ENCODE data around the gene PTPRF.

Gene PTPRF

GRCh38 chr1:43552813-43553212 is 22.1 kb downstream of the PTPRF start:
- no peak for DNase-seq (ENCODE audit: low spot score)

DNA sequence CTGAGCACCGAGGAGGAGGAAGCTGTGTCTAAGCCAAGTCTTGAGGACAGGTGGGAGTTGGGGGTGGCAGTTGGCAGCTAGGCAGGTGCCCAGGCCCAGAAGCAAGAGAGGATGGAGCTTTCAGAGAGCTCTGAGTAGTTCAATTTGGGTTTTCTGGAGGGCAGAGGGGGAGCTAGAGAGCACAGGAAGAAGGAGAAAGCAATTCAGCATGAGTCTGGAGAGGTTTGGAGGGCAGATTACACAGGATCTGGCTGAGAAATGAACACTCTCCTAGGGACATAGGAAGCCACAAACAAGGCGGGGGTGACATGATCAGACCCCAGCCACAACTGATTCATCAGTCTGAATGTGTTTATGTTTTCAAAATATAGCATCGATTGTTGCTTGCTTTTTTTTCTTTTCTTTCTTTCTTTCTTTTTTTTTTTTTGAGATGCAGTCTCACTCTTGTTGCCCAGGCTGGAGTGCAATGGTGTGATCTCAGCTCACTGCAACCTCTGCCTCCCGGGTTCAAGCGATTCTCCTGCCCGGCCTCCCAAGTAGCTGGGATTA is 23.8 kb downstream of the PTPRF start:
- DNase-seq (ENCODE audit: low spot score), result peak; percentile 36

- no peak for DNase-seq (ENCODE audit: low spot score)
These were observed 26.1 kb downstream of the PTPRF start for GRCh38 chr1:43556782-43557181.

GRCh38 chr1:43557744-43558245 is 27.1 kb downstream of the PTPRF start:
- DNase-seq (ENCODE audit: low spot score), result no peak

GRCh38 chr1:43558346-43558841 is 27.7 kb downstream of the PTPRF start:
- no peak for DNase-seq (ENCODE audit: low spot score)

- no peak for DNase-seq (ENCODE audit: low spot score)
These were observed 29.0 kb downstream of the PTPRF start for GRCh38 chr1:43559714-43560113.

GRCh38 chr1:43560286-43560685 is 29.6 kb downstream of the PTPRF start:
- no peak for DNase-seq (ENCODE audit: low spot score)

DNA sequence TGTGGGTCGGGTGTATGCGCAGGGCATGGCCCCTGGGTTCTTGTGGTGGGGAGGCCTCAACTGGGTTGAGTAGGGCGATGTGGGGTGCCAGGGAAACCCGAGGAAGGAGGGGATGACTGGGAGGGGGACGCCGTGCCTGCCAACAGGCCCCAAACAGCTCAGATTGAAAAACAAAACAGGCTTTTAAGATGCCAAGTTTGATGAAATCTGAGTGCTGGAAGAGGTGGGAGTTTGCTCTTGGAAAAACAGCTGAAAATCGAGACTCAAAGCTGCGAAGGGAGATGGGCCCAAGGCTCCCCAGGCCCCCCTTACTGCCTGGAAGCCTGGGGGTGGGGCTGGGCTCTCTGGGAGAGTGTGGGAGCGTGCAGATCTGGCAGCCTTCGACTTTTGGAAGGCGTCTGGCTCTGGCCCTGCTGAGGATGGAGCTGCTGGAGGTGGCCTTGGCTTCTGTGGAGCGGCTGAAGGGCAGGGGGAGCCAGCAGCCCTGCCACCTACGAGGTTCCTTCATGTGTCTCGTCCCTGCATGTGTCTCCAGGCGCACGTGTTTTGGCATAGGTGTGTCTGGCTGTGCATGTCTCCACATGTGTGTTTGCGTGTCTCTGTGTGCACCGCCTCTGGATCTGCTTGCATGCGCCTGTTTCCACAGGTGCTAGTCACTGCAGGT is 33.3 kb downstream of the PTPRF start:
- no peak for DNase-seq (ENCODE audit: low spot score)

- DNase-seq (ENCODE audit: low spot score), result no peak
These were observed 34.1 kb downstream of the PTPRF start for GRCh38 chr1:43564551-43565348.

DNA sequence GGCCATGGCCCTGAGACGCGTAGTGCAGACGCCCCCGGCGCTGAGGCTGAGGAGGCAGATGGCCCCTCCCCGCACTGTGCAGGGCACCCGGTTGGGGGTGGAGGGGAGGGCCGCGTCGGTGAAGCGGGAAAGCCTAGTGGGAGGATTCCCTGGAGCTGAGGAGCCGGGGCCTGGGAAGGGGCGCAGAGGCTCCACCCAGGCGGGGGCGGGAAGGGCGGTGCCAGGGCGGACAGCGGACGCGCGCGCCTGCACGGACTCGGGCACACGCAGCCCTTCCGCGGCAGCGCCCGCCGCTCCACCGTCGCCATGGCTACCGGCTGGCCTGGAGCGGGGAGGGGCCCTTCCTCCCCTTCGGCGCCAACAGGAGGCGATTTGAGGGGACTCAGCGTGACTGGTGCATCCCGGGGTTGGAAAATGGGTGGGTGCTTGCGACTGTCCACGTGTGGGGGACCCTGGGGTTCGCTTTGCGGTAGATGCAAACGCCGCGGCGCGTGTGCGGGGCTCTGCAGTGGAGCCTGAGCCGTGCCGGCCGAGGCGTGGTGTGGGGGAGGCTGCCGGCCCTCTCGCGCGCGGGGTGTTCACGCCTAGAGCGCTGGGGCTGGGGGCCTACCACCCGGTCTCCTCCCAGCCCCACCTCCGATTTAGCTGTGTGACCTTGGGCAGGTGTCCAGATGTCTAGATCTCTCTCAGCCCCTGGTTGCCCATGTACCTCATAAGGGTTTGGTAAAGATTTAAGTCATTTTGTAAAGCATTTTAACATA is 35.1 kb downstream of the PTPRF start:
- no peak for DNase-seq (ENCODE audit: low spot score)

GRCh38 chr1:43566382-43567044 is 35.8 kb downstream of the PTPRF start:
- no peak for DNase-seq (ENCODE audit: low spot score)

GRCh38 chr1:43569175-43569574 is 38.5 kb downstream of the PTPRF start:
- DNase-seq (ENCODE audit: low spot score), result no peak

DNA sequence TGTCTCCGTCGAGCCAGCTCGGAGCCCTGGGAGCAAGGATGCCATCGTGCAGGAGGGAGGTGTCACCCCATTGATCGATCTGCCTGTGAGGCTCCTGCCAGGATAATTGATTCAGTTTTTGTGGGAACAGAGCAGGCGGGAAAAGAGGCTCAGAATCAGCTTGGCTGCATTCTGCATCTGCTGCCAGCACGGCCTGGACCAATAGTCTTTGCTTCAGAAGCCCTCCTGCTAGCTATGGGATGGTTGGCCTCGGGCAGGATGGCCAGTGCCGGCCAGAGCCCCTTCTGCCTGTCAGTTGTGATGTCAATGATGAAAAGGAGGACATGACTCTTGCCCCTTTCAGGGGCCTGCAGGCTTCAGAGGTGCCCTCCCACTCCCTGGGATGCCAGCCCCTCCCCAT is 39.6 kb downstream of the PTPRF start:
- no peak for DNase-seq (ENCODE audit: low spot score)

DNA sequence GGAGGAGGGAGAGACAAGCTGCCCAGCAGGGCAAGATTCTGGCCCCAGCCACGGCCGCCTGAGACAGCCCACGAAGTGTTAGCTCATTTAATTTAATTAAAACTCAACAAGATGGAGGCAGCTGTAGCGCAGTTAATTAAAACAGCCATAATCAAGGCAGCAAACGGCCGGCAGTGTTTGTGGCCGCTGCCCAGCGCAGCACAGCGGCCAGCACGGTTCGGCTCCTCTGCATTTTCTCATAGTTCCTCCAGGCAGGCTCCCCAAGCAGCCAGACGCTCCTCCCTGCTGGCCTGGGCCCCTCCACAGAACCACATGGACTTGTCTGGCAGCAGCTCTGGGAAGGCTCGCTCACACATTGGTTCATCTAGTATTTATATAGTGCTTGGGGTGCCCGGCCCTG is 40.0 kb downstream of the PTPRF start:
- DNase-seq (ENCODE audit: low spot score), result no peak

- no peak for DNase-seq (ENCODE audit: low spot score)
These were observed 41.4 kb downstream of the PTPRF start for GRCh38 chr1:43572084-43572483.

DNA sequence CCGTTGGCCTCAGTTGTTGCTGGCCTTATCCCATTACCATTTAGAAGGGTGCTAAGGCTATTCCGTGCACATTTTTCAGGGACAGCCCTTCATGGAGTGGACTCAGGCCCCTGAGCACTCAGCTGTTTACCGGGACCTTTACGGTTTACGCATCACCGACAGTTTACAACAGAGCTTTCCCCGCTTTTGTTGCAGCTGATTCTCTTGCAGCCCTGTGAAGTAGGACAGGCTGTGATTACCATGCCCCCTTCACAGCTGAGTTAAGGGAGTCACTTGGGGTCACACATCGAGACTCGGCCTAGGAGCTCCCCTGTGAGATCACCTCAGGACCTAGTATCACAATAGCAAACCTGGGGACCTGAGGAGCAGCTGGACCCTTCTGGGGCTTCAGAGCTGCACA is 41.9 kb downstream of the PTPRF start:
- DNase-seq (ENCODE audit: low spot score), result no peak

- no peak for DNase-seq (ENCODE audit: low spot score)
These were observed 42.5 kb downstream of the PTPRF start for GRCh38 chr1:43573066-43573800.

GRCh38 chr1:43576521-43576920 is 45.8 kb downstream of the PTPRF start:
- DNase-seq (ENCODE audit: low spot score), result no peak

GRCh38 chr1:43577655-43578542 is 47.2 kb downstream of the PTPRF start:
- no peak for DNase-seq (ENCODE audit: low spot score)

GRCh38 chr1:43580039-43580438 is 49.4 kb downstream of the PTPRF start:
- DNase-seq (ENCODE audit: low spot score), result no peak

Data from hematopoietic multipotent progenitor cell treated with erythropoietin and hydrocortisone succinate and interleukin-3 and kit ligand, for 15 days (in vitro differentiated cells).